OCI-LY1 (cell line): Measurements from ENCODE around the gene PFN3.

Experiments used
- H2AFZ ChIP-seq: fragments of 200-600 bp; sonication (generic), shearing (Covaris generic); 2 replicates; pipeline ENCODE4 v1.6.0; 2014; ENCODE audit warnings: antibody characterized with exemption, mild to moderate bottlenecking, low read length
- H3F3A ChIP-seq: fragments of 200-600 bp; sonication (generic), shearing (Covaris generic); 2 replicates; pipeline ENCODE4 v1.6.0; 2014; ENCODE audit warnings: mild to moderate bottlenecking, antibody characterized with exemption, low read length, moderate library complexity; ENCODE audit not compliant: insufficient read depth
- H3K27ac ChIP-seq: fragments of 200-600 bp; sonication (generic); 2 replicates; pipeline ENCODE4 v1.5.1; 2014; ENCODE audit warnings: low read length, mixed run types, mild to moderate bottlenecking, low read depth; ENCODE audit not compliant: poor library complexity, severe bottlenecking
- H3K27me3 ChIP-seq: fragments of 200-600 bp; sonication (generic); 2 replicates; pipeline ENCODE4 v1.6.0; 2014; ENCODE audit warnings: antibody characterized with exemption, mild to moderate bottlenecking, low read length, moderate library complexity; ENCODE audit not compliant: insufficient read depth
- H3K36me3 ChIP-seq: fragments of 200-600 bp; sonication (generic); 2 replicates; pipeline ENCODE4 v1.6.1; 2014; ENCODE audit warnings: mild to moderate bottlenecking, antibody characterized with exemption, low read length, moderate library complexity, mixed read lengths; ENCODE audit not compliant: insufficient read depth
- H3K4me1 ChIP-seq: fragments of 200-600 bp; sonication (generic); 2 replicates; pipeline ENCODE4 v1.5.1; 2014; ENCODE audit warnings: mild to moderate bottlenecking, low read length, moderate library complexity; ENCODE audit not compliant: insufficient read depth, severe bottlenecking
- H3K4me2 ChIP-seq: fragments of 200-600 bp; sonication (generic), shearing (Covaris generic); 2 replicates; pipeline ENCODE4 v1.6.1; 2014; ENCODE audit warnings: low read length
- H3K4me3 ChIP-seq: fragments of 200-600 bp; sonication (generic); 2 replicates; pipeline ENCODE4 v1.5.1; 2014; ENCODE audit warnings: low read length, low read depth, mild to moderate bottlenecking, mixed read lengths; ENCODE audit not compliant: poor library complexity, severe bottlenecking
- H3K79me2 ChIP-seq: fragments of 200-600 bp; shearing (Covaris generic); 2 replicates; pipeline ENCODE4 v1.6.1; 2016; ENCODE audit warnings: mixed run types, low read length, mixed read lengths; ENCODE audit not compliant: insufficient read depth
- H3K9ac ChIP-seq: fragments of 200-600 bp; sonication (generic), shearing (Covaris generic); 2 replicates; pipeline ENCODE4 v1.6.1; 2014; ENCODE audit warnings: mild to moderate bottlenecking, low read length, mixed read lengths
- H3K9me2 ChIP-seq: fragments of 200-600 bp; sonication (generic), shearing (Covaris generic); 2 replicates; pipeline ENCODE4 v1.6.1; 2014; ENCODE audit warnings: low read depth, mild to moderate bottlenecking, low read length, mixed read lengths
- H3K9me3 ChIP-seq: fragments of 200-600 bp; shearing (Covaris generic); 2 replicates; pipeline ENCODE4 v1.6.1; 2014; ENCODE audit warnings: low read length, mixed read lengths
- H4K20me1 ChIP-seq: fragments of 200-600 bp; sonication (generic), shearing (Covaris generic); 2 replicates; pipeline ENCODE4 v1.6.0; 2016; ENCODE audit warnings: mild to moderate bottlenecking, low read length; ENCODE audit not compliant: insufficient read depth
- CTCF ChIP-seq: fragments of 200-600 bp; sonication (generic), shearing (Covaris generic); IDR thresholded peaks from 2 replicates; pipeline ENCODE4 v1.5.1; 2017; ENCODE audit warnings: mild to moderate bottlenecking, antibody characterized with exemption, low read length, moderate library complexity, mixed read lengths
- EZH2 ChIP-seq: fragments of 200-600 bp; sonication (generic), shearing (Covaris generic); IDR thresholded peaks from 2 replicates; pipeline ENCODE4 v1.8.0; 2017; ENCODE audit warnings: borderline replicate concordance, mixed run types, mild to moderate bottlenecking, antibody characterized with exemption, low read length, moderate library complexity, mixed read lengths

The PFN3 gene

DNA sequence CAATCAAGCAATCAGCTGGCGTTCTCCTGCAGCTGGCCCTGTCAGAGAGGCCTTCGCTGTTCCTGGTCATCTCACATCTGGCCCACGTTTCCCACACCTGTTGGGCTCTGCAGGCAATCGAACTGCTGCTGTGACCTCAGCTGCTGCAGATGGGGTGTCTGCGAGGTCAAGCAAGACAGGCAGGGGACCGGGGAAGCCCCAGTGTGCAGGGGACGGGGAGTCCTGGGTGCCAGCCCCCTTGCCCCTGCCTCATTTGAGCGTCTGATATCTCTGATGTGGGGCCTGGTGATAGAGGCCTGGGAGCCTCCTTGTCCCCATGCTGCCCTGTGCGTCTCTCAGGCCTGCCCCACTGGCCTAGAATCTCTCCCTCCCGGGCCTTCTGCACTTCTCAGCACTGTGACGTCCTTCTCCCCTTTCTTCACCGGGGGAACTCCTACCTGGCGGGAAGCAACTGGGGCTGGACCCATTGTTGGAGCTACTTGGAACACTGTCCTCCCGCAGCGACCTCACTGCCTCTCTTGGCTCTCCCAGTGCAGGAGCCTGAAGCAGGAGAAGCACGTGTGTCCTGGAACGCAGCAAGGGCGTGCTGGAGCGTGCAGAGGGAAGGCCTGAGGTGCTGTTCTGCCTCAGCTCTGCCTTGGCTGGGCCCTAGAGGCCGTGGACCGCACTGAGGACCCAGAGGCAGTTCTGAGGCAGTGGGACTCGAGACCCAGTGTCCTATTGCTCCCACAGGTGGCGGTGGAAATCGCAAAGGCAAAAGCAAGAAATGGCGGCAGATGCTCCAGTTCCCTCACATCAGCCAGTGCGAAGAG, 29.9 kb upstream of the PFN3 start:
- Histone ChIP-seq H3K27me3 (no peaks in the 10 kb centered on the region), H3K9ac (peak overlapping the region; percentile 47; the same call in 1 of the 2 replicates), H3K27ac (peak overlapping the region; percentile 87), H3K4me1 (peaks cover 61% of the 10 kb centered on the region), H4K20me1 (no peaks in the 10 kb centered on the region), H3K79me2 (no peaks in the 10 kb centered on the region), H3K4me3 (no peak overlapping the region), H3K9me3 (no peaks in the 10 kb centered on the region), H2AFZ (no peak overlapping the region), H3F3A (no peaks in the 10 kb centered on the region), H3K9me2 (no peaks in the 10 kb centered on the region), H3K36me3 (peaks cover 43% of the 10 kb centered on the region), H3K4me2 (peak overlapping the region; percentile 78)
- TF ChIP-seq CTCF (no peak), EZH2 (no peak)

- Histone ChIP-seq H3K27ac (peak overlapping the region; percentile 87), H3K4me2 (peak overlapping the region; percentile 78)
These were observed 29.0 kb upstream of the PFN3 start for GRCh38 chr5:177429248-177430040.

More at GRCh38 chr5:177429248-177430040, 29.0 kb upstream of the PFN3 start:
- H4K20me1 ChIP-seq = no peaks in the 10 kb centered on the region
- H3K27me3 ChIP-seq = no peaks in the 10 kb centered on the region
- no peak overlapping the region for H2AFZ ChIP-seq
- H3K4me1 ChIP-seq = peaks cover 66% of the 10 kb centered on the region
- TF ChIP-seq CTCF (no peak), EZH2 (no peak)
- H3K4me3 ChIP-seq = peak overlapping the region; percentile 67
- H3K9ac ChIP-seq = peak overlapping the region; percentile 47; the same call in 1 of the 2 replicates
- H3F3A ChIP-seq = no peaks in the 10 kb centered on the region
- peaks cover 34% of the 10 kb centered on the region for H3K36me3 ChIP-seq
- no peaks in the 10 kb centered on the region for H3K79me2 ChIP-seq
- no peaks in the 10 kb centered on the region for H3K9me2 ChIP-seq
- no peaks in the 10 kb centered on the region for H3K9me3 ChIP-seq
